Measurements from ENCODE around the gene METTL22. TPM values are rescaled to one million over a fixed set of nuclear protein-coding genes. Genes with fewer than 3 reads are reported as not detected.

Gene METTL22
- polyA plus RNA-seq, 1 donor from 2014 or later, result 51.3 TPM

- Histone ChIP-seq H3K27ac (ENCODE audit: low read length) (no peak overlapping the region), H4K20me1 (ENCODE audit: insufficient read depth) (no peaks in the 10 kb centered on the region), H3K4me3 (ENCODE audit: low read length) (no peak overlapping the region), H3F3A (ENCODE audit: insufficient read depth, low read length, poor library complexity, severe bottlenecking) (no peaks in the 10 kb centered on the region), H3K4me2 (ENCODE audit: low read length) (no peak overlapping the region), H3K9me3 (ENCODE audit: low read length) (no peaks in the 10 kb centered on the region), H3K27me3 (ENCODE audit: insufficient read depth, low read depth, low read length) (peaks cover 20% of the 10 kb centered on the region), H2AFZ (ENCODE audit: low read depth, low read length) (no peak overlapping the region), H3K9me2 (ENCODE audit: insufficient read depth, low read length) (no peaks in the 10 kb centered on the region), H3K9ac (ENCODE audit: low read length) (no peak overlapping the region), H3K79me2 (replicated peaks; ENCODE audit: insufficient read depth, low read length) (no peaks in the 10 kb centered on the region), H3K36me3 (ENCODE audit: insufficient read depth, low read length) (no peaks in the 10 kb centered on the region)
- TF ChIP-seq MXI1 (conservative IDR thresholded peaks at IDR 0.05; ENCODE audit: poor library complexity, severe bottlenecking), result no peak
- TF ChIP-seq SMC3 (conservative IDR thresholded peaks at IDR 0.05; ENCODE audit: poor library complexity), result no peak
- TF ChIP-seq, protein P1, sequence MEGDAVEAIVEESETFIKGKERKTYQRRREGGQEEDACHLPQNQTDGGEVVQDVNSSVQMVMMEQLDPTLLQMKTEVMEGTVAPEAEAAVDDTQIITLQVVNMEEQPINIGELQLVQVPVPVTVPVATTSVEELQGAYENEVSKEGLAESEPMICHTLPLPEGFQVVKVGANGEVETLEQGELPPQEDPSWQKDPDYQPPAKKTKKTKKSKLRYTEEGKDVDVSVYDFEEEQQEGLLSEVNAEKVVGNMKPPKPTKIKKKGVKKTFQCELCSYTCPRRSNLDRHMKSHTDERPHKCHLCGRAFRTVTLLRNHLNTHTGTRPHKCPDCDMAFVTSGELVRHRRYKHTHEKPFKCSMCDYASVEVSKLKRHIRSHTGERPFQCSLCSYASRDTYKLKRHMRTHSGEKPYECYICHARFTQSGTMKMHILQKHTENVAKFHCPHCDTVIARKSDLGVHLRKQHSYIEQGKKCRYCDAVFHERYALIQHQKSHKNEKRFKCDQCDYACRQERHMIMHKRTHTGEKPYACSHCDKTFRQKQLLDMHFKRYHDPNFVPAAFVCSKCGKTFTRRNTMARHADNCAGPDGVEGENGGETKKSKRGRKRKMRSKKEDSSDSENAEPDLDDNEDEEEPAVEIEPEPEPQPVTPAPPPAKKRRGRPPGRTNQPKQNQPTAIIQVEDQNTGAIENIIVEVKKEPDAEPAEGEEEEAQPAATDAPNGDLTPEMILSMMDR (IDR thresholded peaks at IDR 0.05; ENCODE audit: poor library complexity, severe bottlenecking), result no peak
- TF ChIP-seq REST (IDR thresholded peaks at IDR 0.05; ENCODE audit: borderline replicate concordance), result no peak
- no peak for TF ChIP-seq EP300 (conservative IDR thresholded peaks at IDR 0.05; ENCODE audit: poor library complexity, severe bottlenecking)
- no peak for TF ChIP-seq TAF1 (IDR thresholded peaks at IDR 0.05; ENCODE audit: low read depth)
- no peak for TF ChIP-seq RAD21 (conservative IDR thresholded peaks at IDR 0.05)
- TF ChIP-seq POLR2AphosphoS5 (IDR thresholded peaks at IDR 0.05), result no peak
- TF ChIP-seq EZH2 (IDR thresholded peaks at IDR 0.05; ENCODE audit: borderline replicate concordance, insufficient read depth, low read length, poor library complexity, severe bottlenecking), result no peak
These were observed 36.5 kb upstream of the METTL22 start for GRCh38 chr16:8585041-8585440.

DNA sequence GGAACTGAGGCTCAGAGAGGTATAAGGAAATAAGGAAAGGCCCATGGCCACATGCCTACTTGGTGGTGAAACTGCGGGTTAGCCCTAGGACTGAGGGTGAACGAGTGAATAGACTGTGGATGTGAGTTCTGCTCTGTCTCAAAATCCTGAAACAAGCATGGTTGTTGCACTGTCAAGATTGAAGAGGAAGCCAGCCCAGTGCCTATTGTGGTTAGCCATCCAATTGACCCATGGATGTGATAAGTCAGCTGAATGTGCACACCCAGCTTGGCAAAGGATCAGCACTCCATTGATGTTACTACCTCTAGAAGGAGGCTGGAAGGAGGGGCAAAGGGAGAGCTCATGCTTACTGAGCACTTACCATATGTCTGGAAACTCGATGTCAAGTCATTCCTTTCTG lies 35.6 kb upstream of the METTL22 start:
- peaks cover 28% of the 10 kb centered on the region for H3K27me3 ChIP-seq (ENCODE audit: insufficient read depth, low read depth, low read length)
- H3K4me2 ChIP-seq (ENCODE audit: low read length), result no peak overlapping the region
- H2AFZ ChIP-seq (ENCODE audit: low read depth, low read length), result no peak overlapping the region
- H3K9me2 ChIP-seq (ENCODE audit: insufficient read depth, low read length), result no peaks in the 10 kb centered on the region
- no peaks in the 10 kb centered on the region for H3K36me3 ChIP-seq (ENCODE audit: insufficient read depth, low read length)
- no peaks in the 10 kb centered on the region for H3K9me3 ChIP-seq (ENCODE audit: low read length)
- no peak overlapping the region for H3K4me3 ChIP-seq (ENCODE audit: low read length)
- H3F3A ChIP-seq (ENCODE audit: insufficient read depth, low read length, poor library complexity, severe bottlenecking), result no peaks in the 10 kb centered on the region
- no peak for TF ChIP-seq EP300 (conservative IDR thresholded peaks at IDR 0.05; ENCODE audit: poor library complexity, severe bottlenecking)
- TF ChIP-seq EZH2 (IDR thresholded peaks at IDR 0.05; ENCODE audit: borderline replicate concordance, insufficient read depth, low read length, poor library complexity, severe bottlenecking), result no peak
- no peak for TF ChIP-seq REST (IDR thresholded peaks at IDR 0.05; ENCODE audit: borderline replicate concordance)
- TF ChIP-seq SMC3 (conservative IDR thresholded peaks at IDR 0.05; ENCODE audit: poor library complexity), result no peak
- TF ChIP-seq TAF1 (IDR thresholded peaks at IDR 0.05; ENCODE audit: low read depth), result no peak
- TF ChIP-seq, protein P1 (IDR thresholded peaks at IDR 0.05; ENCODE audit: poor library complexity, severe bottlenecking), result no peak
- no peak for TF ChIP-seq POLR2AphosphoS5 (IDR thresholded peaks at IDR 0.05)
- TF ChIP-seq RAD21 (conservative IDR thresholded peaks at IDR 0.05), result no peak
- no peak for TF ChIP-seq MXI1 (conservative IDR thresholded peaks at IDR 0.05; ENCODE audit: poor library complexity, severe bottlenecking)
- H4K20me1 ChIP-seq (ENCODE audit: insufficient read depth), result no peaks in the 10 kb centered on the region
- H3K79me2 ChIP-seq (replicated peaks; ENCODE audit: insufficient read depth, low read length), result no peaks in the 10 kb centered on the region
- no peak overlapping the region for H3K27ac ChIP-seq (ENCODE audit: low read length)
- no peak overlapping the region for H3K9ac ChIP-seq (ENCODE audit: low read length)
